ENCODE results near the gene GRK2. TPM values are rescaled to one million over a fixed set of nuclear protein-coding genes. Genes with fewer than 3 reads are reported as not detected.

Gene GRK2
- polyA plus RNA-seq, 1 donor from 2014 or later = 47.3 TPM

DNA sequence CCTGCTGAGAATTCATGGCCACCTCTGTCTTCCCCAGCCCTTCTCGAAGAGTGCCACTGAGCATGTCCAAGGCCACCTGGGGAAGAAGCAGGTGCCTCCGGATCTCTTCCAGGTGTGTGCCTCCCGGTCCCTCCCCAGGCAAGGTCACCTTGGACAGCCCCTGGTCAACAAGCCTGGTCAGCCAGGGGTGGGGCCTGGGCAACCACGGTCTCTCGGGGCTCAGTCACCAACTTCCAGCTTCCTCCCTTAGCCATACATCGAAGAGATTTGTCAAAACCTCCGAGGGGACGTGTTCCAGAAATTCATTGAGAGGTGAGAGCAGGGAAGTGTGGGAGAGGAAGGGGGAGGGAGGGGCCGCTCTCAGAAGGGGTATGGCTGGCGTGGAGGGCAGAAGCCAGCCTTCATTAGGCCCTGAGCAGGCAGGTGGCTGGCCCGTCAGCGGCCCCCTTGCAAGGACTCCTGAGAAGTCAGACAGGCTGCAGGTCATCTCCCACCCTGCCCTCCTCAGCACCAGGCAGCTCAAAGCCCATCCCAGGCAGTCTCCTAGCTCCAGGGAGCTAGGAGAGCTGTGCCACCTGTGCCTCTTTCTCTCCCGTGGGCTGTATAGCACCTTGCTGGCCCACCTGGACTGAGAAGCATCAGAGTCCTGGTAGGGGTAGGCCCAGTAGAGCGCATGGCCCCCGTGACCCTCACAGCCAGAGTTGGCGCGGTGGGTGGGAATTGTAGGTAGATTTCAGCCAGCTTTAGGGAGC is 13.5 kb downstream of the GRK2 start:
- H3K27ac ChIP-seq (ENCODE audit: low read length) = no peak overlapping the region
- no peak overlapping the region for H3K9ac ChIP-seq (ENCODE audit: low read length)
- no peaks in the 10 kb centered on the region for H3K27me3 ChIP-seq (ENCODE audit: insufficient read depth, low read depth, low read length)
- peaks cover 4% of the 10 kb centered on the region for H3K79me2 ChIP-seq (replicated peaks; ENCODE audit: insufficient read depth, low read length)
- no peaks in the 10 kb centered on the region for H3K9me3 ChIP-seq (ENCODE audit: low read length)
- H3K4me2 ChIP-seq (ENCODE audit: low read length) = no peak overlapping the region
- TF ChIP-seq MXI1 (conservative IDR thresholded peaks at IDR 0.05; ENCODE audit: poor library complexity, severe bottlenecking) (no peak), RAD21 (conservative IDR thresholded peaks at IDR 0.05) (no peak), POLR2AphosphoS5 (IDR thresholded peaks at IDR 0.05) (no peak), TAF1 (IDR thresholded peaks at IDR 0.05; ENCODE audit: low read depth) (no peak), EP300 (conservative IDR thresholded peaks at IDR 0.05; ENCODE audit: poor library complexity, severe bottlenecking) (no peak), EZH2 (IDR thresholded peaks at IDR 0.05; ENCODE audit: borderline replicate concordance, insufficient read depth, low read length, poor library complexity, severe bottlenecking) (no peak), SMC3 (conservative IDR thresholded peaks at IDR 0.05; ENCODE audit: poor library complexity) (no peak)
- TF ChIP-seq, protein P1, sequence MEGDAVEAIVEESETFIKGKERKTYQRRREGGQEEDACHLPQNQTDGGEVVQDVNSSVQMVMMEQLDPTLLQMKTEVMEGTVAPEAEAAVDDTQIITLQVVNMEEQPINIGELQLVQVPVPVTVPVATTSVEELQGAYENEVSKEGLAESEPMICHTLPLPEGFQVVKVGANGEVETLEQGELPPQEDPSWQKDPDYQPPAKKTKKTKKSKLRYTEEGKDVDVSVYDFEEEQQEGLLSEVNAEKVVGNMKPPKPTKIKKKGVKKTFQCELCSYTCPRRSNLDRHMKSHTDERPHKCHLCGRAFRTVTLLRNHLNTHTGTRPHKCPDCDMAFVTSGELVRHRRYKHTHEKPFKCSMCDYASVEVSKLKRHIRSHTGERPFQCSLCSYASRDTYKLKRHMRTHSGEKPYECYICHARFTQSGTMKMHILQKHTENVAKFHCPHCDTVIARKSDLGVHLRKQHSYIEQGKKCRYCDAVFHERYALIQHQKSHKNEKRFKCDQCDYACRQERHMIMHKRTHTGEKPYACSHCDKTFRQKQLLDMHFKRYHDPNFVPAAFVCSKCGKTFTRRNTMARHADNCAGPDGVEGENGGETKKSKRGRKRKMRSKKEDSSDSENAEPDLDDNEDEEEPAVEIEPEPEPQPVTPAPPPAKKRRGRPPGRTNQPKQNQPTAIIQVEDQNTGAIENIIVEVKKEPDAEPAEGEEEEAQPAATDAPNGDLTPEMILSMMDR (IDR thresholded peaks at IDR 0.05; ENCODE audit: poor library complexity, severe bottlenecking) = no peak
- TF ChIP-seq, protein P2, sequence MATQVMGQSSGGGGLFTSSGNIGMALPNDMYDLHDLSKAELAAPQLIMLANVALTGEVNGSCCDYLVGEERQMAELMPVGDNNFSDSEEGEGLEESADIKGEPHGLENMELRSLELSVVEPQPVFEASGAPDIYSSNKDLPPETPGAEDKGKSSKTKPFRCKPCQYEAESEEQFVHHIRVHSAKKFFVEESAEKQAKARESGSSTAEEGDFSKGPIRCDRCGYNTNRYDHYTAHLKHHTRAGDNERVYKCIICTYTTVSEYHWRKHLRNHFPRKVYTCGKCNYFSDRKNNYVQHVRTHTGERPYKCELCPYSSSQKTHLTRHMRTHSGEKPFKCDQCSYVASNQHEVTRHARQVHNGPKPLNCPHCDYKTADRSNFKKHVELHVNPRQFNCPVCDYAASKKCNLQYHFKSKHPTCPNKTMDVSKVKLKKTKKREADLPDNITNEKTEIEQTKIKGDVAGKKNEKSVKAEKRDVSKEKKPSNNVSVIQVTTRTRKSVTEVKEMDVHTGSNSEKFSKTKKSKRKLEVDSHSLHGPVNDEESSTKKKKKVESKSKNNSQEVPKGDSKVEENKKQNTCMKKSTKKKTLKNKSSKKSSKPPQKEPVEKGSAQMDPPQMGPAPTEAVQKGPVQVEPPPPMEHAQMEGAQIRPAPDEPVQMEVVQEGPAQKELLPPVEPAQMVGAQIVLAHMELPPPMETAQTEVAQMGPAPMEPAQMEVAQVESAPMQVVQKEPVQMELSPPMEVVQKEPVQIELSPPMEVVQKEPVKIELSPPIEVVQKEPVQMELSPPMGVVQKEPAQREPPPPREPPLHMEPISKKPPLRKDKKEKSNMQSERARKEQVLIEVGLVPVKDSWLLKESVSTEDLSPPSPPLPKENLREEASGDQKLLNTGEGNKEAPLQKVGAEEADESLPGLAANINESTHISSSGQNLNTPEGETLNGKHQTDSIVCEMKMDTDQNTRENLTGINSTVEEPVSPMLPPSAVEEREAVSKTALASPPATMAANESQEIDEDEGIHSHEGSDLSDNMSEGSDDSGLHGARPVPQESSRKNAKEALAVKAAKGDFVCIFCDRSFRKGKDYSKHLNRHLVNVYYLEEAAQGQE (IDR thresholded peaks at IDR 0.05; ENCODE audit: borderline replicate concordance) = no peak
- H3K9me2 ChIP-seq (ENCODE audit: insufficient read depth, low read length) = no peaks in the 10 kb centered on the region
- no peaks in the 10 kb centered on the region for H3K36me3 ChIP-seq (ENCODE audit: insufficient read depth, low read length)
- no peaks in the 10 kb centered on the region for H4K20me1 ChIP-seq (ENCODE audit: insufficient read depth)
- H2AFZ ChIP-seq (ENCODE audit: low read depth, low read length) = no peak overlapping the region
- H3F3A ChIP-seq (ENCODE audit: insufficient read depth, low read length, poor library complexity, severe bottlenecking) = no peaks in the 10 kb centered on the region
- H3K4me3 ChIP-seq (ENCODE audit: low read length) = no peak overlapping the region

DNA sequence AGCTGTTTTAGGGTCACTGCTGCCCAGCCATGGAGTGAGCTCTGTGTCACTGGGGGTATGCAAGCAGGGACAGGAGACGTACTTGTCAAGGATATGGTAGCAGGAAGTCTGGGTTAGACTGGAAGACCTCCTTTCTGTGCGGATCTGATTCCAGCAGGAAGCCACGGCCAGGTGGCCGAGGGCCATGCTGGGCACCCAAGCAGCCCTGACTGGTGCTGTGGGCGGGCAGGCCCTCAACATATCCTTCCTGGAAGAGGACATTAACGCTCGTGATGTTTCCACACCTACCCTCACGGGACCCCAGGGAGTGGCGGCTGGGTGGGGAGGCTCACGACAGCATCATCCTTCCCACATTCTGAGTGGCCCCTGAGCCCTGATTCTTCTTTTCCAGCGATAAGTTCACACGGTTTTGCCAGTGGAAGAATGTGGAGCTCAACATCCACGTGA is 14.1 kb downstream of the GRK2 start:
- H3K9me2 ChIP-seq (ENCODE audit: insufficient read depth, low read length) = no peaks in the 10 kb centered on the region
- no peaks in the 10 kb centered on the region for H3K9me3 ChIP-seq (ENCODE audit: low read length)
- no peak overlapping the region for H3K27ac ChIP-seq (ENCODE audit: low read length)
- no peaks in the 10 kb centered on the region for H3K27me3 ChIP-seq (ENCODE audit: insufficient read depth, low read depth, low read length)
- no peaks in the 10 kb centered on the region for H3F3A ChIP-seq (ENCODE audit: insufficient read depth, low read length, poor library complexity, severe bottlenecking)
- no peaks in the 10 kb centered on the region for H4K20me1 ChIP-seq (ENCODE audit: insufficient read depth)
- no peak overlapping the region for H3K9ac ChIP-seq (ENCODE audit: low read length)
- no peaks in the 10 kb centered on the region for H3K36me3 ChIP-seq (ENCODE audit: insufficient read depth, low read length)
- H3K4me2 ChIP-seq (ENCODE audit: low read length) = no peak overlapping the region
- TF ChIP-seq, protein P2 (IDR thresholded peaks at IDR 0.05; ENCODE audit: borderline replicate concordance) = no peak
- TF ChIP-seq POLR2AphosphoS5 (IDR thresholded peaks at IDR 0.05) = no peak
- H2AFZ ChIP-seq (ENCODE audit: low read depth, low read length) = no peak overlapping the region
- H3K79me2 ChIP-seq (replicated peaks; ENCODE audit: insufficient read depth, low read length) = no peaks in the 10 kb centered on the region
- no peak overlapping the region for H3K4me3 ChIP-seq (ENCODE audit: low read length)

Data from neural cell (in vitro differentiated cells).